Measurements from ENCODE around the gene FGD3. TPM values are rescaled to one million over a fixed set of nuclear protein-coding genes. Genes with fewer than 3 reads are reported as not detected.

The FGD3 gene
- total and polyA plus RNA-seq, 9 of the 15 experiments (the other 6 are each of a cell fraction or from before 2014, with no cell fraction given) = 0.07 to 1.3 (median 0.29) TPM

DNA sequence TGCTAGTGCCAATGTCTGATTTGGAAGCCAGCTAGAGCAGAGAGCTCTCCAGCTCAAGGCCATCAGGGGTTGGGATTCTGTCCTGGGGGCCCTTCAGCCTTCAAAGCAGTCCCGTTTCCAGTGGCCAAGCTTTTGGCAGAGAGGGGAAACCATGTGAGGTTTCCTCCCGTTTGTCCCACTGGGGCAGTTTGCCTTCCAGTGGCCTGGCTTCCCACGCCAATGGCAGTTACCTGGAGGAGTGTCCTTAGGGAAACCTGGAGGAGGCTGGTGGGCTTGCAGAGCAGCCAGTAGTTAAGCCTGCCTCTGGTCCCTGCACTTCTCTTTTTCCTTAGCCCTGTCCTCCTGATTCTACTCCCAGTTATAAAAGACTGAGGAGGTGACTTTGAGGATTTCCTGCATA, 37.7 kb downstream of the FGD3 start:
- Histone ChIP-seq H3K79me2 (ENCODE audit: control insufficient read depth, insufficient read depth, low read length) (no peaks in the 10 kb centered on the region), H3K4me1 (replicated peaks in 1 of 2; ENCODE audit: control insufficient read depth in 2 of 2, insufficient read depth in 2 of 2, low read length in 2 of 2) (no peaks in the 10 kb centered on the region), H3K9me1 (ENCODE audit: control insufficient read depth, insufficient read depth, low read length) (no peaks in the 10 kb centered on the region), H3K36me3 (ENCODE audit: control insufficient read depth, insufficient read depth, low read length) (no peaks in the 10 kb centered on the region), H4K20me1 (replicated peaks; ENCODE audit: control insufficient read depth, insufficient read depth, low read length) (no peaks in the 10 kb centered on the region), H3K9me3 (replicated peaks; ENCODE audit: control insufficient read depth, insufficient read depth, low read depth, low read length) (no peaks in the 10 kb centered on the region), H3K4me3 (no peak overlapping the region), H3K27ac (ENCODE audit: extremely low read depth, low read depth, low read length) (no peak overlapping the region), H3K4me2 (ENCODE audit: insufficient read depth, low read length) (no peak overlapping the region), H3K27me3 (ENCODE audit: control insufficient read depth in 2 of 2, insufficient read depth in 2 of 2, low read length in 2 of 2) (peaks cover 0 to 3% of the 10 kb centered on the region in 2 experiments; a peak in 1 of 5 replicates), H2AFZ (ENCODE audit: low read depth, low read length) (no peak overlapping the region), H3K9ac (ENCODE audit: insufficient read depth in 1 of 2, low read depth in 2 of 2, low read length in 2 of 2) (no peak overlapping the region)
- peak in 1 of 4 experiments; percentile 2 for DNase-seq (ENCODE audit: extremely low read depth in 1 of 4, low spot score in 3 of 4)
- ATAC-seq = no peak
- 4% methylated on average over 3 of the region's 3 CpGs for WGBS (ENCODE audit: insufficient coverage, low coverage, missing lambda C conversion rate)
- ChIA-PET POLR2A (no interaction called here), CTCF (ENCODE audit: low intra/inter-chr PET ratio) (no interaction called here)
- no TSS peak for BruUV-seq (replicated peaks)
- intact Hi-C loops (cut with micrococcal nuclease) (no loop called here), in situ Hi-C loops (cut with MboI) (no loop called here)
- no peak for FAIRE-seq
- TF ChIP-seq CBX8 (IDR thresholded peaks at IDR 0.05; ENCODE audit: borderline replicate concordance, extremely low read depth, low read depth, low read length, poor library complexity, severe bottlenecking) (no peak), ZNF316 (IDR thresholded peaks at IDR 0.05) (no peak), POLR3A (IDR thresholded peaks at IDR 0.05; ENCODE audit: borderline replicate concordance, extremely low read depth, insufficient read depth, insufficient read length) (no peak), NFIC (IDR thresholded peaks at IDR 0.05) (no peak)
- TF ChIP-seq, protein P1, sequence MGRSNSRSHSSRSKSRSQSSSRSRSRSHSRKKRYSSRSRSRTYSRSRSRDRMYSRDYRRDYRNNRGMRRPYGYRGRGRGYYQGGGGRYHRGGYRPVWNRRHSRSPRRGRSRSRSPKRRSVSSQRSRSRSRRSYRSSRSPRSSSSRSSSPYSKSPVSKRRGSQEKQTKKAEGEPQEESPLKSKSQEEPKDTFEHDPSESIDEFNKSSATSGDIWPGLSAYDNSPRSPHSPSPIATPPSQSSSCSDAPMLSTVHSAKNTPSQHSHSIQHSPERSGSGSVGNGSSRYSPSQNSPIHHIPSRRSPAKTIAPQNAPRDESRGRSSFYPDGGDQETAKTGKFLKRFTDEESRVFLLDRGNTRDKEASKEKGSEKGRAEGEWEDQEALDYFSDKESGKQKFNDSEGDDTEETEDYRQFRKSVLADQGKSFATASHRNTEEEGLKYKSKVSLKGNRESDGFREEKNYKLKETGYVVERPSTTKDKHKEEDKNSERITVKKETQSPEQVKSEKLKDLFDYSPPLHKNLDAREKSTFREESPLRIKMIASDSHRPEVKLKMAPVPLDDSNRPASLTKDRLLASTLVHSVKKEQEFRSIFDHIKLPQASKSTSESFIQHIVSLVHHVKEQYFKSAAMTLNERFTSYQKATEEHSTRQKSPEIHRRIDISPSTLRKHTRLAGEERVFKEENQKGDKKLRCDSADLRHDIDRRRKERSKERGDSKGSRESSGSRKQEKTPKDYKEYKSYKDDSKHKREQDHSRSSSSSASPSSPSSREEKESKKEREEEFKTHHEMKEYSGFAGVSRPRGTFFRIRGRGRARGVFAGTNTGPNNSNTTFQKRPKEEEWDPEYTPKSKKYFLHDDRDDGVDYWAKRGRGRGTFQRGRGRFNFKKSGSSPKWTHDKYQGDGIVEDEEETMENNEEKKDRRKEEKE (IDR thresholded peaks at IDR 0.05; ENCODE audit: borderline replicate concordance in 1 of 2, control insufficient read depth in 1 of 2, low read depth in 2 of 2, low read length in 1 of 2) = no peak
- TF ChIP-seq, protein P2, sequence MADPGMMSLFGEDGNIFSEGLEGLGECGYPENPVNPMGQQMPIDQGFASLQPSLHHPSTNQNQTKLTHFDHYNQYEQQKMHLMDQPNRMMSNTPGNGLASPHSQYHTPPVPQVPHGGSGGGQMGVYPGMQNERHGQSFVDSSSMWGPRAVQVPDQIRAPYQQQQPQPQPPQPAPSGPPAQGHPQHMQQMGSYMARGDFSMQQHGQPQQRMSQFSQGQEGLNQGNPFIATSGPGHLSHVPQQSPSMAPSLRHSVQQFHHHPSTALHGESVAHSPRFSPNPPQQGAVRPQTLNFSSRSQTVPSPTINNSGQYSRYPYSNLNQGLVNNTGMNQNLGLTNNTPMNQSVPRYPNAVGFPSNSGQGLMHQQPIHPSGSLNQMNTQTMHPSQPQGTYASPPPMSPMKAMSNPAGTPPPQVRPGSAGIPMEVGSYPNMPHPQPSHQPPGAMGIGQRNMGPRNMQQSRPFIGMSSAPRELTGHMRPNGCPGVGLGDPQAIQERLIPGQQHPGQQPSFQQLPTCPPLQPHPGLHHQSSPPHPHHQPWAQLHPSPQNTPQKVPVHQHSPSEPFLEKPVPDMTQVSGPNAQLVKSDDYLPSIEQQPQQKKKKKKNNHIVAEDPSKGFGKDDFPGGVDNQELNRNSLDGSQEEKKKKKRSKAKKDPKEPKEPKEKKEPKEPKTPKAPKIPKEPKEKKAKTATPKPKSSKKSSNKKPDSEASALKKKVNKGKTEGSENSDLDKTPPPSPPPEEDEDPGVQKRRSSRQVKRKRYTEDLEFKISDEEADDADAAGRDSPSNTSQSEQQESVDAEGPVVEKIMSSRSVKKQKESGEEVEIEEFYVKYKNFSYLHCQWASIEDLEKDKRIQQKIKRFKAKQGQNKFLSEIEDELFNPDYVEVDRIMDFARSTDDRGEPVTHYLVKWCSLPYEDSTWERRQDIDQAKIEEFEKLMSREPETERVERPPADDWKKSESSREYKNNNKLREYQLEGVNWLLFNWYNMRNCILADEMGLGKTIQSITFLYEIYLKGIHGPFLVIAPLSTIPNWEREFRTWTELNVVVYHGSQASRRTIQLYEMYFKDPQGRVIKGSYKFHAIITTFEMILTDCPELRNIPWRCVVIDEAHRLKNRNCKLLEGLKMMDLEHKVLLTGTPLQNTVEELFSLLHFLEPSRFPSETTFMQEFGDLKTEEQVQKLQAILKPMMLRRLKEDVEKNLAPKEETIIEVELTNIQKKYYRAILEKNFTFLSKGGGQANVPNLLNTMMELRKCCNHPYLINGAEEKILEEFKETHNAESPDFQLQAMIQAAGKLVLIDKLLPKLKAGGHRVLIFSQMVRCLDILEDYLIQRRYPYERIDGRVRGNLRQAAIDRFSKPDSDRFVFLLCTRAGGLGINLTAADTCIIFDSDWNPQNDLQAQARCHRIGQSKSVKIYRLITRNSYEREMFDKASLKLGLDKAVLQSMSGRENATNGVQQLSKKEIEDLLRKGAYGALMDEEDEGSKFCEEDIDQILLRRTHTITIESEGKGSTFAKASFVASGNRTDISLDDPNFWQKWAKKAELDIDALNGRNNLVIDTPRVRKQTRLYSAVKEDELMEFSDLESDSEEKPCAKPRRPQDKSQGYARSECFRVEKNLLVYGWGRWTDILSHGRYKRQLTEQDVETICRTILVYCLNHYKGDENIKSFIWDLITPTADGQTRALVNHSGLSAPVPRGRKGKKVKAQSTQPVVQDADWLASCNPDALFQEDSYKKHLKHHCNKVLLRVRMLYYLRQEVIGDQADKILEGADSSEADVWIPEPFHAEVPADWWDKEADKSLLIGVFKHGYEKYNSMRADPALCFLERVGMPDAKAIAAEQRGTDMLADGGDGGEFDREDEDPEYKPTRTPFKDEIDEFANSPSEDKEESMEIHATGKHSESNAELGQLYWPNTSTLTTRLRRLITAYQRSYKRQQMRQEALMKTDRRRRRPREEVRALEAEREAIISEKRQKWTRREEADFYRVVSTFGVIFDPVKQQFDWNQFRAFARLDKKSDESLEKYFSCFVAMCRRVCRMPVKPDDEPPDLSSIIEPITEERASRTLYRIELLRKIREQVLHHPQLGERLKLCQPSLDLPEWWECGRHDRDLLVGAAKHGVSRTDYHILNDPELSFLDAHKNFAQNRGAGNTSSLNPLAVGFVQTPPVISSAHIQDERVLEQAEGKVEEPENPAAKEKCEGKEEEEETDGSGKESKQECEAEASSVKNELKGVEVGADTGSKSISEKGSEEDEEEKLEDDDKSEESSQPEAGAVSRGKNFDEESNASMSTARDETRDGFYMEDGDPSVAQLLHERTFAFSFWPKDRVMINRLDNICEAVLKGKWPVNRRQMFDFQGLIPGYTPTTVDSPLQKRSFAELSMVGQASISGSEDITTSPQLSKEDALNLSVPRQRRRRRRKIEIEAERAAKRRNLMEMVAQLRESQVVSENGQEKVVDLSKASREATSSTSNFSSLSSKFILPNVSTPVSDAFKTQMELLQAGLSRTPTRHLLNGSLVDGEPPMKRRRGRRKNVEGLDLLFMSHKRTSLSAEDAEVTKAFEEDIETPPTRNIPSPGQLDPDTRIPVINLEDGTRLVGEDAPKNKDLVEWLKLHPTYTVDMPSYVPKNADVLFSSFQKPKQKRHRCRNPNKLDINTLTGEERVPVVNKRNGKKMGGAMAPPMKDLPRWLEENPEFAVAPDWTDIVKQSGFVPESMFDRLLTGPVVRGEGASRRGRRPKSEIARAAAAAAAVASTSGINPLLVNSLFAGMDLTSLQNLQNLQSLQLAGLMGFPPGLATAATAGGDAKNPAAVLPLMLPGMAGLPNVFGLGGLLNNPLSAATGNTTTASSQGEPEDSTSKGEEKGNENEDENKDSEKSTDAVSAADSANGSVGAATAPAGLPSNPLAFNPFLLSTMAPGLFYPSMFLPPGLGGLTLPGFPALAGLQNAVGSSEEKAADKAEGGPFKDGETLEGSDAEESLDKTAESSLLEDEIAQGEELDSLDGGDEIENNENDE (IDR thresholded peaks at IDR 0.05; ENCODE audit: low read depth, low read length) = no peak

Data from K562 (cell line).